MCF 10A (cell line): ENCODE data around the gene EPHA6. TPM values are rescaled to one million over a fixed set of nuclear protein-coding genes. Genes with fewer than 3 reads are reported as not detected.

Experiments used
- BruUV-seq: library from RNA; stranded (reverse); fragments of 400-500 nt; replicated peaks from 2 replicates; lab custom pipeline; 2021; lab: Mats Ljungman, UMichigan
- CTCF ChIA-PET: fragments of 300-600 bp; sonication (Branson Sonifier 250); formaldehyde crosslinking; extraction: SDS; loops from one replicate; lab custom pipeline; 2021; ENCODE audit warnings: antibody characterized with exemption, inconsistent platforms; lab: Yijun Ruan, JAX
- POLR2A ChIA-PET: fragments of 300-600, 350-650 bp; sonication (Branson Sonifier 250); formaldehyde crosslinking; extraction: SDS; loops from one replicate; lab custom pipeline; 2020; ENCODE audit warnings: antibody characterized with exemption, inconsistent platforms; lab: Yijun Ruan, JAX
- DNase-seq: peaks from one replicate; pipeline ENCODE4 v3.0.0-alpha.2; 2018; ENCODE audit not compliant: unreplicated experiment
- H3K27ac Mint-ChIP-seq: one replicate; pipeline ENCODE4 v1.8.0; 2022; ENCODE audit warnings: mild to moderate bottlenecking, low read depth, mixed read lengths; ENCODE audit not compliant: unreplicated experiment
- H3K27me3 Mint-ChIP-seq: one replicate; pipeline ENCODE4 v1.8.0; 2022; ENCODE audit warnings: mixed read lengths; ENCODE audit not compliant: insufficient read depth, unreplicated experiment
- H3K36me3 Mint-ChIP-seq: one replicate; pipeline ENCODE4 v1.8.0; 2022; ENCODE audit warnings: mild to moderate bottlenecking, moderate library complexity, mixed read lengths; ENCODE audit not compliant: insufficient read depth, unreplicated experiment
- H3K4me1 Mint-ChIP-seq: one replicate; pipeline ENCODE4 v1.8.0; 2022; ENCODE audit warnings: mixed read lengths; ENCODE audit not compliant: insufficient read depth, unreplicated experiment
- H3K4me3 Mint-ChIP-seq: one replicate; pipeline ENCODE4 v1.8.0; 2022; ENCODE audit warnings: mild to moderate bottlenecking, moderate library complexity, mixed read lengths; ENCODE audit not compliant: unreplicated experiment
- H3K9me3 Mint-ChIP-seq: one replicate; pipeline ENCODE4 v1.8.0; 2022; ENCODE audit warnings: mixed read lengths; ENCODE audit not compliant: unreplicated experiment
- CTCF ChIP-seq: fragments of 200-600 bp; IDR thresholded peaks from one replicate; pipeline ENCODE4 v1.8.0; 2022; ENCODE audit warnings: antibody characterized with exemption, mild to moderate bottlenecking; ENCODE audit not compliant: unreplicated experiment
- intact Hi-C: fragments of 100-400 bp; cut with micrococcal nuclease; formaldehyde crosslinking; loops from 2 replicates; pipeline ENCODE4 v1.14.1; 2022
- total RNA-seq: library from RNA; stranded (reverse); gene quantifications from 2 replicates; pipeline ENCODE4 v1.2.3, GENCODE V29; 2022

Gene EPHA6
- total RNA-seq, 1 experiment from 2014 or later = 0.33 TPM

GRCh38 chr3:97662264-97662663, 847.9 kb downstream of the EPHA6 start:
- TF ChIP-seq CTCF = no peak
- ChIA-PET POLR2A (interaction anchor here (0.6 kb wide), 1 partner anchor 197 kb away, joined by 3 read pairs; no protein-coding TSS in a partner anchor), CTCF (interaction anchor here (0.8 to 1.3 kb wide), 2 partner anchors 58 to 361 kb away, joined by 3 read pairs; no protein-coding TSS in a partner anchor)
- no peak for DNase-seq
- Mint-ChIP-seq H3K4me1 (no peaks in the 10 kb centered on the region), H3K27me3 (peaks cover 54% of the 10 kb centered on the region), H3K9me3 (no peaks in the 10 kb centered on the region), H3K27ac (no peak overlapping the region), H3K4me3 (no peak overlapping the region), H3K36me3 (no peaks in the 10 kb centered on the region)
- intact Hi-C loops = no loop called here
- BruUV-seq = no TSS peak

- H3K9me3 Mint-ChIP-seq = no peaks in the 10 kb centered on the region
- intact Hi-C loops = no loop called here
- no peak for DNase-seq
- POLR2A ChIA-PET = interaction anchor here (0.6 kb wide), 1 partner anchor 197 kb away, joined by 3 read pairs; no protein-coding TSS in a partner anchor
- CTCF ChIA-PET = interaction anchor here (0.8 kb wide), 1 partner anchor 57 kb away, joined by 3 read pairs; no protein-coding TSS in a partner anchor
- H3K4me1 Mint-ChIP-seq = no peaks in the 10 kb centered on the region
- H3K27ac Mint-ChIP-seq = no peak overlapping the region
- no peak for TF ChIP-seq CTCF
- no TSS peak for BruUV-seq
- H3K36me3 Mint-ChIP-seq = no peaks in the 10 kb centered on the region
- H3K27me3 Mint-ChIP-seq = peaks cover 50% of the 10 kb centered on the region
- H3K4me3 Mint-ChIP-seq = no peak overlapping the region
Measured at GRCh38 chr3:97662762-97663161, 848.4 kb downstream of the EPHA6 start.

- POLR2A ChIA-PET = no interaction called here
Measured at GRCh38 chr3:97665896-97666295, 851.5 kb downstream of the EPHA6 start.

GRCh38 chr3:97670952-97671351, 856.6 kb downstream of the EPHA6 start:
- Mint-ChIP-seq H3K27me3 (peaks cover 35% of the 10 kb centered on the region), H3K4me3 (no peak overlapping the region), H3K36me3 (no peaks in the 10 kb centered on the region), H3K9me3 (no peaks in the 10 kb centered on the region), H3K4me1 (no peaks in the 10 kb centered on the region), H3K27ac (no peak overlapping the region)
- ChIA-PET CTCF (interaction anchor here (0.6 to 3.2 kb wide), 4 partner anchors 49 to 1005 kb away, joined by 3 to 10 read pairs (median 3); partner anchors contain the start of gene ARL6), POLR2A (no interaction called here)
- no TSS peak for BruUV-seq
- no peak for DNase-seq
- no peak for TF ChIP-seq CTCF
- intact Hi-C loops = no loop called here

More at GRCh38 chr3:97665896-97666295, 851.5 kb downstream of the EPHA6 start:
- peaks cover 19% of the 10 kb centered on the region for H3K27me3 Mint-ChIP-seq
- no peaks in the 10 kb centered on the region for H3K36me3 Mint-ChIP-seq
- H3K4me3 Mint-ChIP-seq = no peak overlapping the region
- no peak for DNase-seq
- H3K9me3 Mint-ChIP-seq = no peaks in the 10 kb centered on the region
- BruUV-seq = no TSS peak
- TF ChIP-seq CTCF = no peak
- no peak overlapping the region for H3K27ac Mint-ChIP-seq
- intact Hi-C loops = no loop called here
- CTCF ChIA-PET = no interaction called here
- no peaks in the 10 kb centered on the region for H3K4me1 Mint-ChIP-seq
